Panc1 (cell line): ENCODE data around the gene BBS9. TPM values are rescaled to one million over a fixed set of nuclear protein-coding genes. Genes with fewer than 3 reads are reported as not detected.

Experiments
- ATAC-seq: fragments of 200-7000 bp; cut with Tn5 transposase; 2 replicates; pipeline ENCODE4 v1.9.1; 2020; ENCODE audit warnings: mild to moderate bottlenecking, moderate library complexity
- BruUV-seq: library from RNA; stranded (reverse); fragments of 400-500 nt; replicated peaks from 2 replicates; lab custom pipeline; 2021; lab: Mats Ljungman, UMichigan
- CTCF ChIA-PET: fragments of 300-600 bp; sonication (Branson Sonifier 250); formaldehyde crosslinking; loops from one replicate; lab custom pipeline; 2022; ENCODE audit warnings: antibody characterized with exemption; lab: Charles Lee
- POLR2A ChIA-PET: fragments of 300-600 bp; sonication (Branson Sonifier 250); formaldehyde crosslinking; loops from one replicate; lab custom pipeline; 2022; ENCODE audit warnings: antibody characterized with exemption; lab: Charles Lee
- DNase-seq: peaks from one replicate; pipeline ENCODE4 v3.0.0-alpha.2; 2010; ENCODE audit warnings: low read depth, low spot score
- H3K27ac ChIP-seq: 2 replicates; pipeline ENCODE4 v1.5.1; 2011; ENCODE audit warnings: mild to moderate bottlenecking, low read length, inconsistent platforms
- H3K27me3 ChIP-seq: fragments of 200-500 bp; sonication (Bioruptor generic); 2 replicates; pipeline ENCODE4 v1.6.0; 2014; ENCODE audit warnings: low read length, inconsistent platforms; ENCODE audit not compliant: control insufficient read depth, insufficient read depth
- H3K36me3 ChIP-seq: fragments of 200-500 bp; sonication (Bioruptor generic); 2 replicates; pipeline ENCODE4 v1.5.1; 2014; ENCODE audit warnings: inconsistent platforms, mild to moderate bottlenecking, low read length, moderate library complexity; ENCODE audit not compliant: control insufficient read depth, insufficient read depth
- H3K4me1 ChIP-seq: 2 replicates; pipeline ENCODE4 v1.5.1; 2011; ENCODE audit warnings: inconsistent platforms, mild to moderate bottlenecking, low read length, moderate library complexity; ENCODE audit not compliant: control insufficient read depth, insufficient read depth
- H3K4me3 ChIP-seq, 2 experiments: 2 replicates each; pipeline ENCODE4 v1.5.1; 2011 to 2012; ENCODE audit warnings: low read depth in 2 of 2, low read length in 2 of 2, mild to moderate bottlenecking in 2 of 2, inconsistent platforms in 1 of 2, moderate library complexity in 1 of 2
- H3K9me3 ChIP-seq: fragments of 200-500 bp; sonication (Bioruptor generic); 2 replicates; pipeline ENCODE4 v1.5.1; 2014; ENCODE audit warnings: low read depth, mild to moderate bottlenecking, inconsistent platforms, low read length, moderate library complexity; ENCODE audit not compliant: control insufficient read depth, insufficient read depth
- CTCF ChIP-seq: fragments of 450-650 bp; IDR thresholded peaks from 2 replicates; pipeline ENCODE4 v1.5.1; 2017; ENCODE audit warnings: mild to moderate bottlenecking
- POLR2AphosphoS5 ChIP-seq: IDR thresholded peaks from 2 replicates; pipeline ENCODE4 v1.6.1; 2012; ENCODE audit warnings: mild to moderate bottlenecking, low read depth, low read length, moderate library complexity
- REST ChIP-seq, 2 experiments: IDR thresholded peaks; 2 replicates each; pipeline ENCODE4 v1.6.1; 2011 to 2012; ENCODE audit warnings: low read depth in 2 of 2, control low read depth in 1 of 2, low read length in 1 of 2, mild to moderate bottlenecking in 1 of 2, moderate library complexity in 1 of 2; ENCODE audit not compliant: insufficient read depth in 1 of 2
- SIN3A ChIP-seq: IDR thresholded peaks from 2 replicates; pipeline ENCODE4 v1.6.1; 2012; ENCODE audit warnings: low read depth, mild to moderate bottlenecking, low read length, moderate library complexity, borderline replicate concordance; ENCODE audit not compliant: insufficient read depth
- TCF7L2 ChIP-seq: IDR thresholded peaks from 2 replicates; pipeline ENCODE4 v1.6.1; 2011; ENCODE audit warnings: mild to moderate bottlenecking, low read depth, low read length, inconsistent platforms
- in situ Hi-C: cut with HindIII; loops from 2 replicates; pipeline ENCODE4 v1.10.0; 2016; ENCODE audit warnings: low sequenced_read_pairs, low pct_unique_long_range_greater_than_20kb
- intact Hi-C: fragments of 100-400 bp; cut with micrococcal nuclease; formaldehyde crosslinking; loops from one replicate; pipeline ENCODE4 v1.10.0; 2022; ENCODE audit not compliant: unreplicated experiment
- total RNA-seq: library from RNA; stranded (reverse); gene quantifications from one replicate; pipeline ENCODE4 v1.2.1, GENCODE V29; 2021; ENCODE audit not compliant: unreplicated experiment

The BBS9 gene
- total RNA-seq, 1 experiment from 2014 or later: 6.9 TPM

GRCh38 chr7:33628894-33629293, 499.5 kb downstream of the BBS9 start:
- H3K36me3 ChIP-seq: no peaks in the 10 kb centered on the region
- ATAC-seq (no peak), DNase-seq (no peak)
- no peak overlapping the region for H3K27ac ChIP-seq
- intact Hi-C loops (no loop called here), in situ Hi-C loops (no loop called here)
- TF ChIP-seq CTCF (no peak), POLR2AphosphoS5 (no peak), TCF7L2 (no peak), REST (IDR thresholded peaks at IDR 0.05; ENCODE audit: insufficient read depth in 1 of 2, low read depth in 2 of 2, low read length in 1 of 2) (no peak), SIN3A (no peak)
- H3K9me3 ChIP-seq: no peaks in the 10 kb centered on the region
- H3K4me1 ChIP-seq: no peaks in the 10 kb centered on the region
- no TSS peak for BruUV-seq
- POLR2A ChIA-PET: no interaction called here
- CTCF ChIA-PET: no interaction called here
- H3K4me3 ChIP-seq: no peak overlapping the region
- no peaks in the 10 kb centered on the region for H3K27me3 ChIP-seq

GRCh38 chr7:33630359-33630758, 501.0 kb downstream of the BBS9 start:
- POLR2A ChIA-PET: no interaction called here
- no peaks in the 10 kb centered on the region for H3K36me3 ChIP-seq
- H3K4me1 ChIP-seq: no peaks in the 10 kb centered on the region
- H3K9me3 ChIP-seq: no peaks in the 10 kb centered on the region
- no peak for ATAC-seq
- no TSS peak for BruUV-seq
- H3K4me3 ChIP-seq: no peak overlapping the region
- TF ChIP-seq REST (IDR thresholded peaks at IDR 0.05; ENCODE audit: insufficient read depth in 1 of 2, low read depth in 2 of 2, low read length in 1 of 2) (no peak), SIN3A (no peak)
- H3K27ac ChIP-seq: no peak overlapping the region
- CTCF ChIA-PET: no interaction called here
- intact Hi-C loops: no loop called here
- in situ Hi-C loops: no loop called here
- H3K27me3 ChIP-seq: no peaks in the 10 kb centered on the region
- no peak for DNase-seq
